ENCODE measurements around the gene DOCK7. TPM values are rescaled to one million over a fixed set of nuclear protein-coding genes. Genes with fewer than 3 reads are reported as not detected.

The DOCK7 gene
- total RNA-seq, 4 donors from 2014 or later: 7.8 to 56.5 (median 19.1) TPM

DNA sequence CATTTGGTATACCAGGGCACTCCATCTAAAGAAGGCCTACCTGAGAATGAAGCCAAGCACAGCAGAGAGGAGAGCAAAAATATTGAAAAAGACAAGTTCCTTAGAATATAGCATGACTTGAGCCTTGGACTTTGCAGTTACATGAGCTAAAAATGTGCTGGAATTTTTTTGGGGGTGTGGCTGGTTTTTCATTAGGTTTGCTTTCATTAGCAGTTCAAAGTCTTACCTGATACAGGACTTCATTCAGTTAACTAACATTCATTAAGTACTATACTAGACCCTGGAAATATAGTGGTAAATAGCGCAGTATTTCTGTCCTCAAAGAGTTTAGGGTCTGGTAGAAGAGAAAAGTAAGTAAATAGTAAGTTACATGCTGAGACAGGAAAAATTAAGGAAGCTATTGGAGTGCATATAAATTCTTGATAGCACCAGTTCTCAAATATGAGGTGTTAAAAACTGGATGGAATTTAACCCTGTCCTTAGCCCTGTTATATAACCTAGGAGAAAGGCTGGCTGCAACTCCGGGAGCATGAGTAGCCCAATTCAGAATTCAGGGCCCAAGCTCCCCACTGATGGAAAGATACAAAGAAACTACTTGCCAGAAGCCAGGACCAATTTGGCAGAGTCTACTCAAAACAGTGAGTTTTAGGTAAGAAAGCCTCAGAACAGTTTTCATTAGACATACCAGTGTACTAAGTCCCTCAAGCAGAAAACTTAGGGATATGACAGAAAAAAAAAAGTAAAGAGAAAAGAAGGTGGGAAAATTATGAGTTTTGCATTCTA lies 3.1 kb upstream of the DOCK7 start:
- WGBS, 2 donors: 48 to 53% methylated on average over 2 of the region's 2 CpGs
- TF ChIP-seq, protein P1, sequence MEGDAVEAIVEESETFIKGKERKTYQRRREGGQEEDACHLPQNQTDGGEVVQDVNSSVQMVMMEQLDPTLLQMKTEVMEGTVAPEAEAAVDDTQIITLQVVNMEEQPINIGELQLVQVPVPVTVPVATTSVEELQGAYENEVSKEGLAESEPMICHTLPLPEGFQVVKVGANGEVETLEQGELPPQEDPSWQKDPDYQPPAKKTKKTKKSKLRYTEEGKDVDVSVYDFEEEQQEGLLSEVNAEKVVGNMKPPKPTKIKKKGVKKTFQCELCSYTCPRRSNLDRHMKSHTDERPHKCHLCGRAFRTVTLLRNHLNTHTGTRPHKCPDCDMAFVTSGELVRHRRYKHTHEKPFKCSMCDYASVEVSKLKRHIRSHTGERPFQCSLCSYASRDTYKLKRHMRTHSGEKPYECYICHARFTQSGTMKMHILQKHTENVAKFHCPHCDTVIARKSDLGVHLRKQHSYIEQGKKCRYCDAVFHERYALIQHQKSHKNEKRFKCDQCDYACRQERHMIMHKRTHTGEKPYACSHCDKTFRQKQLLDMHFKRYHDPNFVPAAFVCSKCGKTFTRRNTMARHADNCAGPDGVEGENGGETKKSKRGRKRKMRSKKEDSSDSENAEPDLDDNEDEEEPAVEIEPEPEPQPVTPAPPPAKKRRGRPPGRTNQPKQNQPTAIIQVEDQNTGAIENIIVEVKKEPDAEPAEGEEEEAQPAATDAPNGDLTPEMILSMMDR (IDR thresholded peaks at IDR 0.05): no peak
- no peak for TF ChIP-seq POLR2A (IDR thresholded peaks at IDR 0.05)
- Histone ChIP-seq H3K4me3 (no peak overlapping the region), H3K36me3 (no peaks in the 10 kb centered on the region), H3K27me3 (no peaks in the 10 kb centered on the region), H3K27ac (peak overlapping the region; percentile 43 to 93 (median 83)), H3K4me1 (peaks cover 13 to 52% (median 27%) of the 10 kb centered on the region in 3 donors), H3K9me3 (no peaks in the 10 kb centered on the region)
- DNase-seq: no peak
- intact Hi-C loops (cut with DNase I): no loop called here

DNA sequence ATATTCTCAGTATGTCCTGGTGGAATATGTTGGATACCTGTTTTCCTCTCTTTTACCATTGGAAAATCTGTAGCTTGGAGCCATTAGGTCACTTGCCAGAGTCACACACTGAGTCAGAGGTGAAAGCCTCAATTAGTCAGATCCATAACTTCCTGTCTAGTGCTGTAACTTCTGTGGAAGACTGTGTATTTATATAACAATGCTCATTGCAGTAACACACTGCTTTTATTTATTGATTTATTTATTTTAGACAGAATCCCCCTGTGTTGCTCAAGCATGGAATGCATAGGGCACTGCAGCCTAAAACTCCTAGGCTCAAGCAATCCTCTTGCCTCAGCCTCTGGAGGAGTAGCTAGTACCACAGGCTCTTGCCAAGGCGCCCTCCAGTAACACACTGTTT lies 1.3 kb upstream of the DOCK7 start:
- WGBS, 2 donors: 60 to 73% methylated on average over 1 of the region's 1 CpG
- H3K27me3 ChIP-seq: no peaks in the 10 kb centered on the region
- H3K4me3 ChIP-seq: peak overlapping the region in 1 of 4 donors; percentile 4
- peaks cover 20 to 66% (median 30%) of the 10 kb centered on the region in 3 donors for H3K4me1 ChIP-seq
- TF ChIP-seq POLR2A (IDR thresholded peaks at IDR 0.05): no peak
- TF ChIP-seq, protein P1 (IDR thresholded peaks at IDR 0.05): no peak
- no peak for DNase-seq
- intact Hi-C loops (cut with DNase I): no loop called here
- no peaks in the 10 kb centered on the region for H3K9me3 ChIP-seq
- peak overlapping the region in 3 of 4 donors; percentile 83 to 93 (median 83) for H3K27ac ChIP-seq
- H3K36me3 ChIP-seq: no peaks in the 10 kb centered on the region

DNA sequence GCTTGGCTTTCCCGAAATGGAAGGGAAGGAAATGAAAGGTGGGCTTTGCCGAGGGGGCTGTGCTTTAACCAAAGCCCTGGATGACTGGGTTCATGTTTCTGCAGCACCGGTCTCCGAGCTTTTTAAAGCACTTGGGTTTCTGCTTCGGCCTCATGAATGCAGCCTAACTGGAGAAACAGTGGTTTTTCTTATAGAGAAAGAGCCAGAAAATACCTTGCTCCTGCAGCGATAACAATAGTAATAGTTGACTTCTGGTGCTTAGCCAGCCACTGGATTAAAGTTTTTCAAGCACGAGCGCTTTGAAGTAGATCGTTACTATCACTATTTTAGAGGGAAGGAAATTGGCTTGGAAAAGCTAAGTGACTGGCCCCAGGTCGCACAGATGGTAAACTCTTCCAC lies 500 bp upstream of the DOCK7 start:
- DNase-seq: no peak
- no peak for TF ChIP-seq POLR2A (IDR thresholded peaks at IDR 0.05)
- TF ChIP-seq, protein P1 (IDR thresholded peaks at IDR 0.05): no peak
- 0% methylated on average over 10 of the region's 10 CpGs for WGBS, 2 donors
- peak overlapping the region; percentile 83 to 93 (median 90) for H3K27ac ChIP-seq
- H3K36me3 ChIP-seq: no peaks in the 10 kb centered on the region
- intact Hi-C loops (cut with DNase I): no loop called here
- peaks cover 20 to 66% (median 30%) of the 10 kb centered on the region in 3 donors for H3K4me1 ChIP-seq
- H3K9me3 ChIP-seq: no peaks in the 10 kb centered on the region
- H3K27me3 ChIP-seq: no peaks in the 10 kb centered on the region
- peak overlapping the region; percentile 77 to 92 (median 87) for H3K4me3 ChIP-seq

DNA sequence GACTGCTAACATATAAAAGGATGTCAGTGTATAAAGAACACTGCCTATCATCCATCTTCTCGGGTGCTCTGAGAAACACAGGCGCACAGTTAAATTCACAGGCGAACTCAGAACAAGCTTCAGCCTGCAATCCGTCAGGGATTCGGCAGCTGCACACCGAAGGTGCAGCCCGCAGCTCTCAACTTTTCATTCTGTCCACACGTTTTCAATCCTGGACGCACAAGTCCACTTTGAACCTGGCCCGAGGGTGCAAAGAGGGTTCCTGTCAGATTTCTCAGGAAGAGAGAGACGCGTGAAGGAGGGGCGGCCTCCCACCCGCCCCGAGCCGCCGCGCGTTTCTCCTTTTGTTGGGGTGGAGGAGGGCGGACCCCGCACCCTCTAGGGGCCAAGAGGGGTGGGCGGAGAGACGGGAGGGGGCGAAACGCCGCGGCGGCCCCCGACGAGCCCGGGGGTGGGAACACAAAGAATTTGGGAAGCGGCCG lies 724 bp downstream of the DOCK7 start:
- peaks cover 20 to 66% (median 30%) of the 10 kb centered on the region in 3 donors for H3K4me1 ChIP-seq
- no peak for DNase-seq
- no peak for TF ChIP-seq POLR2A (IDR thresholded peaks at IDR 0.05)
- no peaks in the 10 kb centered on the region for H3K27me3 ChIP-seq
- no peaks in the 10 kb centered on the region for H3K36me3 ChIP-seq
- peak overlapping the region; percentile 77 to 92 (median 87) for H3K4me3 ChIP-seq
- 5 to 6% methylated on average over 8 to 17 of the region's 33 CpGs for WGBS, 2 donors
- H3K9me3 ChIP-seq: no peaks in the 10 kb centered on the region
- intact Hi-C loops (cut with DNase I): no loop called here
- peak overlapping the region; percentile 83 to 93 (median 90) for H3K27ac ChIP-seq

DNA sequence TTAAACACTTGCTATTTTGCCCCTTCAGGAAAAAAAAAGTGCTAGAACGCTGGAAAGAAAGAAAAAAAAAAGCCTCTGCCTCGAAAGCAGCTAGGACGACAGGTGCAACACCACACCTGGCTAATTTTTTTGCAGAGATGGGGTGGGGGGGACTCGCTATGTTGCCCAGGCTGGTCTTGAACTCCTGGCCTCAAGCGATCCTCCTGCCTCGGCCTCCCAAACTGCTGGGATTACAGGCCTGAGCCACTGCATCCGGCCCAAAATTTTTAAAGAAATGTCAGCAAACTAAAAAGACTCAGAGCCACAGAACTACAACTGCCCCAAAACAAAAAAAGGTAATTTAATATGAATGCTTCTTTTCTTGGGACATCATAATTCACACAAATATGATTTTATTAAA lies 1.4 kb downstream of the DOCK7 start:
- peak overlapping the region in 3 of 4 donors; percentile 77 to 92 (median 83) for H3K4me3 ChIP-seq
- DNase-seq: no peak
- TF ChIP-seq, protein P1 (IDR thresholded peaks at IDR 0.05): no peak
- TF ChIP-seq POLR2A (IDR thresholded peaks at IDR 0.05): no peak
- intact Hi-C loops (cut with DNase I): no loop called here
- H3K36me3 ChIP-seq: no peaks in the 10 kb centered on the region
- H3K27ac ChIP-seq: peak overlapping the region in 1 of 4 donors; percentile 83
- H3K27me3 ChIP-seq: no peaks in the 10 kb centered on the region
- peaks cover 20 to 60% (median 30%) of the 10 kb centered on the region in 3 donors for H3K4me1 ChIP-seq
- 59 to 61% methylated on average over 7 of the region's 7 CpGs for WGBS, 2 donors
- H3K9me3 ChIP-seq: no peaks in the 10 kb centered on the region

Measured in esophagus squamous epithelium (tissue), 5 donors.